GM23248 (cell line): Measurements from ENCODE around the gene PPCDC. TPM values are rescaled to one million over a fixed set of nuclear protein-coding genes. Genes with fewer than 3 reads are reported as not detected.

Experiments used
- DNase-seq: peaks from one replicate; pipeline ENCODE4 v3.0.0-alpha.2; 2015
- H2AFZ ChIP-seq: fragments of 200-600 bp; sonication (generic); 2 replicates; pipeline ENCODE4 v1.6.1; 2016; ENCODE audit warnings: antibody characterized with exemption
- H3F3A ChIP-seq: fragments of 200-600 bp; sonication (generic); 2 replicates; pipeline ENCODE4 v1.6.1; 2016; ENCODE audit warnings: mild to moderate bottlenecking, antibody characterized with exemption, mixed run types; ENCODE audit not compliant: insufficient read depth
- H3K27ac ChIP-seq: fragments of 200-600 bp; sonication (generic); 2 replicates; pipeline ENCODE4 v1.5.1; 2016; ENCODE audit warnings: mild to moderate bottlenecking
- H3K27me3 ChIP-seq: fragments of 200-600 bp; sonication (generic); replicated peaks from 2 replicates; pipeline ENCODE4 v1.6.1; 2016; ENCODE audit warnings: mild to moderate bottlenecking; ENCODE audit not compliant: insufficient read depth
- H3K36me3 ChIP-seq: fragments of 200-600 bp; sonication (generic); 2 replicates; pipeline ENCODE4 v1.6.1; 2016; ENCODE audit warnings: low read depth, mild to moderate bottlenecking
- H3K4me1 ChIP-seq: fragments of 200-600 bp; sonication (generic); 2 replicates; pipeline ENCODE4 v1.6.1; 2016; ENCODE audit warnings: mild to moderate bottlenecking; ENCODE audit not compliant: insufficient read depth
- H3K4me2 ChIP-seq: fragments of 200-600 bp; sonication (generic); one replicate; pipeline ENCODE4 v1.6.1; 2016; ENCODE audit warnings: mild to moderate bottlenecking; ENCODE audit not compliant: unreplicated experiment
- H3K4me3 ChIP-seq: fragments of 200-600 bp; sonication (generic); 2 replicates; pipeline ENCODE4 v1.5.1; 2016; ENCODE audit warnings: mild to moderate bottlenecking
- H3K79me2 ChIP-seq: fragments of 200-600 bp; sonication (generic); 2 replicates; pipeline ENCODE4 v1.6.1; 2016; ENCODE audit warnings: mild to moderate bottlenecking; ENCODE audit not compliant: insufficient read depth
- H3K9ac ChIP-seq: fragments of 200-600 bp; sonication (generic); 2 replicates; pipeline ENCODE4 v1.6.1; 2016; ENCODE audit warnings: mild to moderate bottlenecking
- H3K9me2 ChIP-seq: fragments of 200-600 bp; sonication (generic); 2 replicates; pipeline ENCODE4 v1.6.1; 2016; ENCODE audit warnings: mixed run types, mild to moderate bottlenecking, moderate library complexity; ENCODE audit not compliant: insufficient read depth
- H3K9me3 ChIP-seq: fragments of 200-600 bp; sonication (generic); one replicate; pipeline ENCODE4 v1.6.1; 2017; ENCODE audit warnings: low read depth
- H4K20me1 ChIP-seq: fragments of 200-600 bp; sonication (generic); 2 replicates; pipeline ENCODE4 v1.6.0; 2016; ENCODE audit not compliant: insufficient read depth
- EZH2 ChIP-seq: fragments of 200-600 bp; sonication (generic); IDR thresholded peaks from 2 replicates; pipeline ENCODE4 v1.6.1; 2018; ENCODE audit warnings: antibody characterized with exemption, mild to moderate bottlenecking; ENCODE audit not compliant: insufficient read depth, poor library complexity, severe bottlenecking
- EZH2phosphoT487 ChIP-seq: fragments of 200-600 bp; sonication (generic); IDR thresholded peaks from 2 replicates; pipeline ENCODE4 v1.6.1; 2018; ENCODE audit warnings: antibody characterized with exemption, moderate library complexity, mild to moderate bottlenecking, low read depth; ENCODE audit not compliant: insufficient read depth
- WGBS, 2 experiments: methylation state at CpG; one replicate each; pipeline ENCODE4 v1.1.6; 2015 to 2017; ENCODE audit warnings: low lambda C conversion rate in 2 of 2, low coverage in 1 of 2; ENCODE audit errors: missing lambda C conversion rate in 2 of 2; 5-methylcytosine and 5-hydroxymethylcytosine counted together
- in situ Hi-C: fragments of 300-500 bp; cut with MboI; formaldehyde crosslinking; loops from 2 replicates; pipeline ENCODE4 v1.15.0; 2020
- polyA plus RNA-seq: library from polyadenylated mRNA; unstranded; fragments of >200 nt; fragmentation: Nextera tagmentation; extraction: Ambion mirVana; gene quantifications from 2 replicates; pipeline ENCODE4 v1.2.1, GENCODE V29; 2016
- total RNA-seq: library from RNA; depleted of rRNA; stranded (reverse); fragments of >200 nt; shearing (Covaris generic); gene quantifications from 2 replicates; pipeline ENCODE4 v1.2.3, GENCODE V29; 2014

Gene PPCDC
- total and polyA plus RNA-seq, 2 experiments from 2014 or later, result 9.0 to 20.0 TPM

DNA sequence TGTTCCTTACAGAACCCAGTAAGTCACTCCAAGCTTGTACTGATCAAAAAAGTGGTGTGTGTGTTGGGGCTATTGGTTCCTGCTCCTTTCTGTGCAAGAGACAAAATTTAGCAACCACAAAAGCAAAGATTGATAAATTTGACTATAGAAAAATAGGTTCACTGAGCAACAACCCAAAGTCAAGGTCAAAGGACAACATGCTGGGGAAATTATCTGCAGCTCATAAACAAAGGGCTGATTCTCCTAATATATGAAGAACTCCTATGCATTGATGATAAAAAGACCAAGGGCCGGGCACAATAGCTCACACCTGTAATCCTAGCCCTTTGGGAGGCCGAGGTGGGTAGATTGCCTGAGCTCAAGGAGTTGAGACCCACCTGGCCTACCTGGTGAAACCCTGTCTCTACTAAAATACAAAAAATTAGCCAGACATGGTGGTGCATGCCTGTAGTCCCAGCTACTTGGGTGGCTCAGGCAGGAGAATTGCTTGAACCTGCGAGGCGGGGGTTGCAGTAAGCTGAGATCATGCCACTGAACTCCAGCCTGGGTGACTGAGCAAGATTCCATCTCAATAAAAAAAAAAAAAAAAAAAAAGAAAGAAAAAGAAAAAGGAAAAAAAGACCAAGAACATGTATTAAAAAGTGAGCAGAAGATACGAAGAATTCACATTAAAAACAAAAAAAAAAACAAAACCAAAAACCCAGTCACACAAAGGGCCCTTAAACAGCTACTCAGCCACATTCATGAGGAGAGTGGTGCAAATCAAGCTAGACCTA, 29.8 kb downstream of the PPCDC start:
- no peak overlapping the region for H2AFZ ChIP-seq
- WGBS, 2 experiments, result 97% methylated on average over 5 of the region's 5 CpGs
- no peak overlapping the region for H3K9ac ChIP-seq
- no peaks in the 10 kb centered on the region for H3K4me1 ChIP-seq
- in situ Hi-C loops, result no loop called here
- no peak overlapping the region for H3K27ac ChIP-seq
- no peak overlapping the region for H3K4me3 ChIP-seq
- H3K9me2 ChIP-seq, result no peaks in the 10 kb centered on the region
- no peaks in the 10 kb centered on the region for H3K36me3 ChIP-seq
- TF ChIP-seq EZH2 (no peak), EZH2phosphoT487 (no peak)
- DNase-seq, result no peak
- H4K20me1 ChIP-seq, result no peaks in the 10 kb centered on the region
- no peaks in the 10 kb centered on the region for H3F3A ChIP-seq
- no peaks in the 10 kb centered on the region for H3K79me2 ChIP-seq
- H3K9me3 ChIP-seq, result no peaks in the 10 kb centered on the region
- no peak overlapping the region for H3K4me2 ChIP-seq
- H3K27me3 ChIP-seq, result no peaks in the 10 kb centered on the region

DNA sequence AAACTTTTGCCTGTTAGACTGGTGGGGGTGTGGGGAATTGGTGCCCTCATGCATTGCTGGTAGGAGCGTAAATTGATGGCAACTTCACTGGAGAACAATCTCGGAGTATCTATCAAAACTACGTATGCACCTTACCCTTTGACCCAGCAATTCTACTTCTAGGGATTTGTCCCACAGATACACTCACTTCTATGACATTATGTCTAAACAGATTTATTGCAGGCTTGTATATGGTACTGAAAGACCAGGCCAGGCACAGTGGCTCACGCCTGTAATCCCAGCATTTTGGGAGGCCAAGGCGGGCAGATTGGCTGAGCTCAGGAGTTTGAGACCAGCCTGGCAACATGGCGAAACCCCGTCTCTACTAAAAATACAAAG, 30.3 kb downstream of the PPCDC start:
- H3K9me2 ChIP-seq, result no peaks in the 10 kb centered on the region
- WGBS, 2 experiments, result 98 to 99% methylated on average over 7 of the region's 7 CpGs
- TF ChIP-seq EZH2phosphoT487 (no peak), EZH2 (no peak)
- H3K9me3 ChIP-seq, result no peaks in the 10 kb centered on the region
- H3K9ac ChIP-seq, result no peak overlapping the region
- no peaks in the 10 kb centered on the region for H3K79me2 ChIP-seq
- H3K27ac ChIP-seq, result no peak overlapping the region
- no peaks in the 10 kb centered on the region for H3K36me3 ChIP-seq
- H3F3A ChIP-seq, result no peaks in the 10 kb centered on the region
- H3K4me2 ChIP-seq, result no peak overlapping the region
- H3K27me3 ChIP-seq, result no peaks in the 10 kb centered on the region
- H3K4me3 ChIP-seq, result no peak overlapping the region
- no peaks in the 10 kb centered on the region for H3K4me1 ChIP-seq
- no peak overlapping the region for H2AFZ ChIP-seq
- H4K20me1 ChIP-seq, result no peaks in the 10 kb centered on the region
- DNase-seq, result no peak
- in situ Hi-C loops, result no loop called here

DNA sequence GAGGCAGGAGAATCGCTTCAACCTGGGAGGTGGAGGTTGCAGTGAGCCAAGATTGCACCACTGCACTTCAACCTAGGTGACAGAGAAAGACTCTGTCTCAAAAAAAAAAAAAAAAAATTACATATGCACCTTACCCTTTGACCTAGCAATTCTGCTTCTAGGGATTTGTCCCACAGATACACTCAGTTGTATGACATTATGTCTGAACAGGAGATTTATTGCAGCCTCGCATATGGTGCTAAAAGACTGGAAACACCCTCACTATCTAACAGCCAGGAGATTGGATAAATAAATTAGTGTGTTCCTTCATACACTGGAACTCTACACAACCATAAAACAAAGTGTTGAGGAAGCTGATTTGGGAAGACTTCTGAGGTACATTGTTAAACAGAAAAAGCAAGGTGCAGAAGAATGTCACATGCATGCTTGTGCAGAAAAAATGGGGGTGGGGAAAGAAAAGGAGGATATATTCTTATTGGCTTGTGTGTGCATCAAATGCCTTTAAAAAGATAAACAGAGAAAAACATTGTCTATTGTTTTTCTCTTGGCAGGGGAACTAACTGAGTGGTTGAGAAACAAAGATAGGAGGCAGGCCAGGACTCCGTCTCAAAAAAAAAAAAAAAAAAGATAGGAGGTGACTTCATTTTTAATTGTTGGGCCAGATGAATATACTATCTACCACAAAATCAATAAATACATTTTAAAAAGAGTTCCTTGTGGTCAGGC, 30.9 kb downstream of the PPCDC start:
- TF ChIP-seq EZH2phosphoT487 (no peak), EZH2 (no peak)
- Histone ChIP-seq H3K4me1 (no peaks in the 10 kb centered on the region), H3K27ac (no peak overlapping the region), H3K9ac (no peak overlapping the region), H3K79me2 (no peaks in the 10 kb centered on the region), H3K36me3 (no peaks in the 10 kb centered on the region), H3K9me2 (no peaks in the 10 kb centered on the region), H3F3A (no peaks in the 10 kb centered on the region), H3K4me3 (no peak overlapping the region), H4K20me1 (no peaks in the 10 kb centered on the region), H3K9me3 (no peaks in the 10 kb centered on the region), H3K4me2 (no peak overlapping the region), H2AFZ (no peak overlapping the region), H3K27me3 (no peaks in the 10 kb centered on the region)
- no peak for DNase-seq
- WGBS, 2 experiments, result 95 to 100% methylated on average over 3 of the region's 3 CpGs
- in situ Hi-C loops, result no loop called here

DNA sequence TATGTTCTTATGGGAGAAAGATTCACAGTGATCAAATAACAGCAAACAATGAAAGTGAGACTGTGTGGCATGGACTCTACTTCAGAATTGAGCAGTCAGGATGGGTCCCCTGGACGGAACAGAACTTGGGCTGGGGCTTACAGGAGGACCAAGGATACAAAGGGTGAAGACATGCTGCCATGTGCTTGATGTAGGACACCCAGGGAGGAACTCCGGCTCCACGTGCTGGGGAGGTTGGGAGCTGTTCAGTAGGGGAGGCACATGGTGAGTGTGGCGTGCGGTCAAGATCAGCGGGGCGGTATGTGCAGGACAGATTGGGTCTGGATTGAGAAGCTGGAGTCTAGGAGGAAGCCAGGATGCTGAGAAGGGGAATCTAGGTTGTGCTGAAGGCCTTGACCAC, 32.6 kb downstream of the PPCDC start:
- TF ChIP-seq EZH2 (no peak), EZH2phosphoT487 (no peak)
- no peaks in the 10 kb centered on the region for H3K9me2 ChIP-seq
- H3F3A ChIP-seq, result no peaks in the 10 kb centered on the region
- H3K79me2 ChIP-seq, result no peaks in the 10 kb centered on the region
- H3K27me3 ChIP-seq, result no peaks in the 10 kb centered on the region
- H3K36me3 ChIP-seq, result no peaks in the 10 kb centered on the region
- no peak overlapping the region for H3K9ac ChIP-seq
- H3K9me3 ChIP-seq, result no peaks in the 10 kb centered on the region
- WGBS, 2 experiments, result 80 to 87% methylated on average over 7 of the region's 7 CpGs
- in situ Hi-C loops, result no loop called here
- H3K27ac ChIP-seq, result no peak overlapping the region
- H3K4me1 ChIP-seq, result peaks cover 2% of the 10 kb centered on the region; the same call in 1 of the 2 replicates
- H3K4me3 ChIP-seq, result no peak overlapping the region
- no peak overlapping the region for H2AFZ ChIP-seq
- no peak for DNase-seq
- H4K20me1 ChIP-seq, result no peaks in the 10 kb centered on the region
- H3K4me2 ChIP-seq, result no peak overlapping the region
